HUES64 (cell line): Measurements from ENCODE around the gene RNASE11.
"Not testable (repeated sequence)": the region's sequence is repeated elsewhere in the genome, so short reads cannot be mapped to it uniquely, and the experiment has no call there.

Experiments
- H3K27ac ChIP-seq: 2 replicates; pipeline ENCODE4 v1.7.0; 2013; ENCODE audit warnings: low read depth, low read length, inconsistent platforms
- H3K27me3 ChIP-seq: 2 replicates; pipeline ENCODE4 v1.6.1; 2013; ENCODE audit warnings: mild to moderate bottlenecking, low read length; ENCODE audit not compliant: insufficient read depth
- H3K36me3 ChIP-seq: 2 replicates; pipeline ENCODE4 v1.6.1; 2013; ENCODE audit warnings: mild to moderate bottlenecking, low read length; ENCODE audit not compliant: insufficient read depth
- H3K4me1 ChIP-seq: 2 replicates; pipeline ENCODE4 v1.6.1; 2013; ENCODE audit warnings: mild to moderate bottlenecking, low read length, moderate library complexity; ENCODE audit not compliant: insufficient read depth
- H3K4me3 ChIP-seq: 2 replicates; pipeline ENCODE4 v1.5.1; 2013; ENCODE audit warnings: mild to moderate bottlenecking, low read length, moderate library complexity
- H3K9ac ChIP-seq: 2 replicates; pipeline ENCODE4 v1.6.1; 2013; ENCODE audit warnings: mild to moderate bottlenecking, low read depth, low read length
- H3K9me3 ChIP-seq: 2 replicates; pipeline ENCODE4 v1.6.1; 2013; ENCODE audit warnings: low read depth, low read length; ENCODE audit not compliant: insufficient read depth
- WGBS: fragments of 150-250, 120-280 bp; methylation state at CpG from one replicate; pipeline ENCODE4 v1.1.7; 2013; ENCODE audit warnings: missing lambda C conversion rate; 5-methylcytosine and 5-hydroxymethylcytosine counted together

Gene RNASE11

DNA sequence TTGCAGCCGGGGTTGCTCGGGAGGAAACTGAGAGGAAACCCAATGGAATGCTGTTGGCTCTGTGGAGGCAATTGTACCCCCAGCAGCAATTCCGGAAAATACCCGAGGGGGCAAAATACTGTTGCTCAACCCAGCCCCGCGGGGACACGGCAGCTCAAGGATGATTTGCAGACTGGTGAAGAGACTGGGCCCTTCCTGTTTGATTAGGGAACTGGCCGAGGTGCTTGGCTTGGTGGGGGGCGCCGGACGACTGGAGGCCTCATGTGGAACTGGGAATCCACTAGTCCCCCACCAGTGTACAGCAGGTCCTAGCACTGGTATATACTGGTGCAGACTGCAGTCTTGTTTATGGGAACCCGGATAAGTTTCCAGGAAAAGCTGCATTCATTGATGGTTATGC, 13.7 kb upstream of the RNASE11 start:
- 91% methylated on average over 12 of the region's 12 CpGs for WGBS
- no peaks in the 10 kb centered on the region for H3K27me3 ChIP-seq
- no peak overlapping the region for H3K4me3 ChIP-seq
- no peak overlapping the region for H3K27ac ChIP-seq
- H3K4me1 ChIP-seq = no peaks in the 10 kb centered on the region
- no peaks in the 10 kb centered on the region for H3K36me3 ChIP-seq
- no peak overlapping the region for H3K9ac ChIP-seq
- no peaks in the 10 kb centered on the region for H3K9me3 ChIP-seq

DNA sequence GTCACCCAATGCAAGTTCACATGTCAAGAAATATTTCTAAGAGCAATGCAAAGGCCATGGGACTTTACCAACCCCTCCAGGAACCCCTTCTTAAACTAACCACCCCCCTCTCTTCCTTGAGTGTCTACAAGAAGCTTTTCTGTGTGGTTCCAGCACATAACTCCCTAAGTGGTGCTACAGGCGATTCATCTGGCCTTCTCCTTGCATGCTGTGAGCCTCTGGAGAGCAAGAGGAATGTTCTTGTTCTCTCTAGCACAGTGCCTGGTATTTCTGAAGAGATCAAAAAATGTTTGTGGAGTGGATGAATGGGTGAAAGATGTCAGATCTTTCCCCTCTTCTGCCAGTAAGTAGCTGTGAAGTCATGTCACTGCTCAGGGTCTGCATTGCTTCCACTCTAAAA, 9.3 kb upstream of the RNASE11 start:
- no peaks in the 10 kb centered on the region for H3K4me1 ChIP-seq
- H3K9ac ChIP-seq = no peak overlapping the region
- H3K27ac ChIP-seq = no peak overlapping the region
- H3K36me3 ChIP-seq = no peaks in the 10 kb centered on the region
- 88% methylated on average over 1 of the region's 1 CpG for WGBS
- H3K4me3 ChIP-seq = no peak overlapping the region
- H3K9me3 ChIP-seq = no peaks in the 10 kb centered on the region
- H3K27me3 ChIP-seq = no peaks in the 10 kb centered on the region

DNA sequence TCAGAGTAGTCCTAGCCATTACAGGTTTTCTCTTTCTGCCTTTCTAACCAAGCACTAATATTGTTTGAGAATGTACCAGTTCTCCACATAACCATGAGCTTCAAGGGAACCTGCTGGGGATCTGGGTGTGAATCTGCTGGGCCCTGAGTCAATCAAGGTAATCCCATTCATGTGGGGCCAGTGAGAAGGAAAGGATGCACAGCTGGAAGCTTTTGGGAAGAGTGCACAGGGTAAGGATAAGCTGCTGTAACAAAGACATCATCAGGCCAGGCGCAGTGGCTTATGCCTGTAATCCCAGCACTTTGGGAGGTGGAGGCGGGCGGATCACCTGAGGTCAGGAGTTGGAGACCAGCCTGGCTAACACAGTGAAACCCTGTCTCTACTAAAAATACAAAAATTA, 7.9 kb upstream of the RNASE11 start:
- H3K4me3 ChIP-seq, H3K27me3 ChIP-seq, H3K9me3 ChIP-seq, H3K27ac ChIP-seq, H3K36me3 ChIP-seq, H3K9ac ChIP-seq, H3K4me1 ChIP-seq: not testable (repeated sequence)
- 95% methylated on average over 3 of the region's 3 CpGs for WGBS

DNA sequence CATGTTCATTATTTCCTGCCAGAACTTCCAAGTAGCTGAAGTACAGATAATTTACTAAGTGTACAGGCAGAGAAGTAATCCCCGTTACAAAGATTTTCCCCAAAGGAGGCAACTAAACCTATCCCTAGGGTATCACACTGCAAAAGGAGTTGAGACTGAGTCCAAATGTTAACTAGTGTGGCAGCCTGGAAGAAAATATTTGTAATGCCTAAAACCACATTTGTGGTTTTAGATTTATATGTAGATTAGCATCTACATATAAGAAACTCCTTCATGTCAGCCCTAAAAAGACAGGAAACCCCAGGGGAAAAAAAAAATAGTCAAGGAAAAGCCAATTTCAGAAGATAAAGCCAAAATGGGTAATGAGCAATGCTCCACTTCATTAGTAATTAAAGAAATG, 4.8 kb upstream of the RNASE11 start:
- Histone ChIP-seq H3K27me3 (no peaks in the 10 kb centered on the region), H3K36me3 (no peaks in the 10 kb centered on the region), H3K27ac (no peak overlapping the region), H3K9me3 (no peaks in the 10 kb centered on the region), H3K4me3 (no peak overlapping the region), H3K9ac (no peak overlapping the region), H3K4me1 (0 out of 2 replicates have a peak, but pooled peaks cover 1% of the 10 kb centered on the region)
- 100% methylated on average over 1 of the region's 1 CpG for WGBS

DNA sequence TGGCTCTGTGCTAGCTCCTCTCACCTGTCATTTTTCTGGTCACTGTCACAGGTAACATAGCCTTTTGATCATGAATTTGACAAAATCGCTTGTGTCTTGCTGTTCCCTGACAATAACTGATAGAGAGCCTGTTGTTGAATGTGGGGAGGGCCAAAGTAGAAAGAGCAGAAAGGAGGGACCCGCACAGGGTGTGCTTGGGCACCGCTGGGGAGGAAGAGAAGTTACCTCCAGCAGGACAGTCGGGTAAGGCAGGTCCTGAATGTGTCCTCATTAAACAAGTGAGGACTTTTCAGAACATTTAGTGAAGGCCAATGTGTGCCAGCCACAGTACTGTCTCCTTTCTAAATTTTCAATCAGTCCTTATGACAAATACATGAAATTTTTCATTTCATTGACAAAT, 3.4 kb upstream of the RNASE11 start, which contains the start of gene RNASE12:
TSS of gene RNASE12 (minus strand) at position 142 of the 400 bp plus-strand sequence. CDS start 653 bp downstream, outside the sequence.
- Histone ChIP-seq H3K36me3 (no peaks in the 10 kb centered on the region), H3K4me1 (0 out of 2 replicates have a peak, but pooled peaks cover 5% of the 10 kb centered on the region), H3K27me3 (no peaks in the 10 kb centered on the region), H3K27ac (no peak within 1 kb of the TSS), H3K9ac (no peak within 1 kb of the TSS), H3K4me3 (no peak within 1 kb of the TSS), H3K9me3 (no peaks in the 10 kb centered on the region)
- 89% methylated on average over 4 of the region's 4 CpGs for WGBS

DNA sequence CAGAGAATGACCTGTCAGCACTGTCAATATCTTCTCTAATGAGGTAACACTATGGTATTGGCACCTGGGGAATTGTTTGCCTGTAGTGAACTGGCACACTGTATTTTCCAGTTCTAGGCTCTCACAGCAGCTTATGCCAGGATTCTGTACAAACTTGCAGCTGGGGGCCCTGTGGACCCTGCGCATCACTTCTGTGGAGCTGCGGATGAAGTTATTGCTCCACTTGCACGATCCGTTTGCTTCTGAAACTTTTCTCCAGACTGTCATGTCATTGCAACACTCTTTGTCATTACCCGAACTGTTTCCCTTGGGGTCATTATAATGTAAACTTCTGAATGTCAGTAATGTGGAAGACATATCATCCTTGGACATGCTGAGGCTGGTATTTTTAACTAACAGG, 3.9 kb downstream of the RNASE11 start:
- 90% methylated on average over 5 of the region's 5 CpGs for WGBS
- Histone ChIP-seq H3K9ac (no peak overlapping the region), H3K27ac (peak overlapping the region; percentile 43; the same call in 1 of the 2 replicates), H3K27me3 (no peaks in the 10 kb centered on the region), H3K4me1 (peaks cover 41% of the 10 kb centered on the region), H3K9me3 (no peaks in the 10 kb centered on the region), H3K36me3 (no peaks in the 10 kb centered on the region), H3K4me3 (no peak overlapping the region)

DNA sequence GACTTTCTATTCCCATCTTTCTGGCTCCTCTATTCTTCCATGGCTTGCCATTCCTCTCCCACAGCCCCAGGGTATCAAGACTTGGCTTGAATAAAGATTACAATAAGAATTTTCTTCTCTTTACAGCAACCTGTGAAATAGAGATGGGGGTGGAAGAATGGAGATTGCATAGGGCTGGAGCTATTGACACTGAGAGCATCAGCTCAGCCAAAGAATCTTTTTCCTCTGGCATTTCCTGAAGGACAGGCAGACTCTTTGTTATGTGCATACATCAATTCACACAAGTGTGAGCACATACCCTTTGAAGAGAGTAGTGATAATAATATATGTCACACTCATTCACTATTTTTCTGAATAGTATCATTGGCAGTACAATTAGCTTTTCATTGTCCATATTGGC, 4.7 kb downstream of the RNASE11 start:
- no peaks in the 10 kb centered on the region for H3K27me3 ChIP-seq
- no peak overlapping the region for H3K9ac ChIP-seq
- no peak overlapping the region for H3K4me3 ChIP-seq
- H3K27ac ChIP-seq = peak overlapping the region; percentile 33; the same call in 1 of the 2 replicates
- peaks cover 47% of the 10 kb centered on the region for H3K4me1 ChIP-seq
- no peaks in the 10 kb centered on the region for H3K9me3 ChIP-seq
- H3K36me3 ChIP-seq = no peaks in the 10 kb centered on the region

DNA sequence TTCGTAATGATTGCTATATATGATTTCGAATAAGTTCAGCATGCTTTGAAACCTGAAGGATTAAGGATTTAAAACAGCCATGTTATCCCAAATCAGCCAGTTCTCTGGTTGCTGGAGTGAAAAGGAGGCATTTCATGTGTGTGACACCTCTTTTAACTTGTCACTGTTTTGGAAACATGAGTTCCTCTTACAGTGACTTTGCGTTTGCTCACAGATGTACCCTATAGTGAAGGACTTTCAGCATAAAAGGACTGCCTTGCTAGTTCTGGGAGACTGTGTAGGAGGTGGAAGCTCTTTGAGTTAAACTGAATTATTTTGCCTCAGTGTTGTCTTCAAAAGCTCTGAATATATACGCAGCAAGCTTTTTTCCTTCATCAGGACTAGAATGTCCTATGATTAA, 7.6 kb downstream of the RNASE11 start:
- Histone ChIP-seq H3K27me3 (no peaks in the 10 kb centered on the region), H3K4me3 (no peak overlapping the region), H3K9ac (no peak overlapping the region), H3K4me1 (peaks cover 55% of the 10 kb centered on the region), H3K9me3 (no peaks in the 10 kb centered on the region), H3K36me3 (no peaks in the 10 kb centered on the region), H3K27ac (peak overlapping the region; percentile 51; the same call in 1 of the 2 replicates)
- 83% methylated on average over 4 of the region's 4 CpGs for WGBS

DNA sequence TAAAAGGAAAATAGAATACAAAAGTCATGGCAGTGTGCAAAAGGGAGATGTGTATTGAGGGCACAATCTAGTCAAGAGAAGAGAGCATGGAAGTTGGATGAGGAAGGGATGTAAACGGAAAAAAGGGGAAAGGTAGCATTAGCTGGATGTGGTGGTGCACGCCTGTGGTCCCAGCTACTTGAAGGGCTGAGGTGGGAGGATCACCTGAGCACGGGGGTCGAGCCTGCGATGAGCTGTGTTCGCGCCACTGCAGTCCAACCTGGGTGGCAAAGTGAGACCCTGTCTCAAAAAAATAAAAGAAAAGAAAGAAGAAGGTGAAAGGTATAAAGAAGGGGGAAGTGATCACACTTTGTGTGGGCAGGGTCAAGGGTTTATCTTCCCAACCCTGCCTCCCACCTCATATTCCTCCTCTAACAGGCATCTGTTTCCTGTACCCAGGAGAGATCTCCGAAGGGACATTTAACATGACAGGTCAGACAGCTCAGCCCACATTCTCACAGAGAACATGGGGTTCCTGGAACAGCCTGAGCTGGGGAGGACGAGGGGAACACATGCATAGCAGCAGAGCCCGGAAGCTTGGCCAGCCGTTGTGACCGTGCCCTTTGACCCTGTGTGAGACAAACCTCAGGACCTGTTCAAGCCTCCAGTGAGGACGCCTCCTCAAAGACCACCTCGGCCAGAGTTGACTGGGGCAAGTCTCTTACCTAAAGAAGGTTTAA, 8.9 kb downstream of the RNASE11 start:
- H3K27ac ChIP-seq = peak overlapping the region; percentile 89
- WGBS = 77% methylated on average over 14 of the region's 14 CpGs
- H3K27me3 ChIP-seq = no peaks in the 10 kb centered on the region
- H3K4me1 ChIP-seq = peaks cover 52% of the 10 kb centered on the region
- H3K9me3 ChIP-seq = no peaks in the 10 kb centered on the region
- H3K9ac ChIP-seq = peak overlapping the region; percentile 10
- no peak overlapping the region for H3K4me3 ChIP-seq
- no peaks in the 10 kb centered on the region for H3K36me3 ChIP-seq

DNA sequence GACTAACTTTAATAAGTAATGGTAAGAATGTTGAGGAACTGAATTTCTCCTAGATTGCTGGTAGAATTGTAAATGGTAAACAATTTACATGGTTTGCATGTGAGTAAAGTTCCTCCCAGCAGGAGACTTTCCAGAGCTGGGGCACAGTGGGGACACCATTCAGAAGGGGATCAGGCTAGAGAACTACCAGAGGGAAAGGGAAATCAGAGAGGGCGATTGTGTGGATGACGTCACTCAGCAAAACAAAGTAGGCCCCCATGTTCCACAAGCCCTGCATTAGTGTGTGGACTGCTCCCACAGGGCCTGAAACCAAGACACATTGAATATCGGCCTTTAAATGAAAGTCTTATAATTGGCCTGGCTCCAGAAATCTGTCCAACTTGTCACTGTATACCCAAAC, 9.5 kb downstream of the RNASE11 start:
- 0 out of 2 replicates have a peak overlapping the region, but pooled peaks have one; percentile 9 for H3K4me3 ChIP-seq
- peak overlapping the region; percentile 15; the same call in 1 of the 2 replicates for H3K9ac ChIP-seq
- peak overlapping the region; percentile 89 for H3K27ac ChIP-seq
- H3K9me3 ChIP-seq = no peaks in the 10 kb centered on the region
- H3K36me3 ChIP-seq = no peaks in the 10 kb centered on the region
- 10% methylated on average over 3 of the region's 3 CpGs for WGBS
- peaks cover 46% of the 10 kb centered on the region for H3K4me1 ChIP-seq
- H3K27me3 ChIP-seq = no peaks in the 10 kb centered on the region

DNA sequence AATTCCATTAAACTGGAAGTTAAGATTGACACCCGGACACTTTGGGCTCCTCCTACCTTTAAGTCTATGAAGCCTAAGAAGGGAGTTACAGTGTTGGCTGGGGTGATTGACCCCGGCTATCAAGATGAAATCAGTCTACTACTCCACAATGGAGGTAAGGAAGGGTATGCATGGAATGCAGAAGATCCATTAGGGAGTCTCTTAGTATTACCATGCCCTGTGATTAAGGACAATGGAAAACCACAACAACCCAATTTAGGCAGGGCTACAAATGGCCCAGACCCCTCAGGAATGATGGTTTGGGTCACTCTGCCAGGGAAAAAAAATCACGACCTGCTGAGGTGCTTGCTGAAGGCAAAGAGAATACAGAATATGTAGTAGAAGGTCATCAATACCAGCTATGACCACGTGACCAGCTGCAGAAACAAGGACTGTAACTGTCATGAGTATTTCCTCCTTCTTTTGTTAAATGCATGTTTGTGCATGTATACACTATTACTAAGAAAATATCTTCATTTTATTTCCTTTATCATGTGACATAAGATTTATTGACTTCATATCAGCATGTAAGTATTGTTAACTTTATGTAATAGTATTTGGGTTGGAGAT, 15.3 kb downstream of the RNASE11 start:
- H3K4me3 ChIP-seq, H3K36me3 ChIP-seq, H3K27ac ChIP-seq, H3K9ac ChIP-seq, H3K27me3 ChIP-seq, H3K4me1 ChIP-seq: not testable (repeated sequence)
- peaks cover 18% of the 10 kb centered on the region for H3K9me3 ChIP-seq
- WGBS = 74% methylated on average over 4 of the region's 4 CpGs
